Choroid plexus epithelial cell (primary cell): ENCODE results near the gene FGFR4.
A peak's percentile ranks its signal among the peaks of the same experiment; 100 is the strongest.

Experiments used
- DNase-seq: peaks from one replicate; pipeline ENCODE4 v3.0.0-alpha.2; 2010; ENCODE audit warnings: low read depth
- H3K4me3 ChIP-seq: 2 replicates; pipeline ENCODE4 v1.5.1; 2011; ENCODE audit warnings: low read depth, mild to moderate bottlenecking, control low read depth, low read length, moderate library complexity
- CTCF ChIP-seq: conservative IDR thresholded peaks from 2 replicates; pipeline ENCODE4 v1.5.1; 2011; ENCODE audit warnings: low read depth, mild to moderate bottlenecking, control low read depth, inconsistent platforms, low read length, moderate library complexity

The FGFR4 gene

GRCh38 chr5:177092178-177093081, 5.7 kb downstream of the FGFR4 start:
- no peak for TF ChIP-seq CTCF
- no peak overlapping the region for H3K4me3 ChIP-seq
- no peak for DNase-seq

- DNase-seq = no peak
- no peak overlapping the region for H3K4me3 ChIP-seq
- no peak for TF ChIP-seq CTCF
These were observed 6.5 kb downstream of the FGFR4 start for GRCh38 chr5:177093082-177093712.

- no peak for DNase-seq
- H3K4me3 ChIP-seq = no peak overlapping the region
- TF ChIP-seq CTCF = no peak
These were observed 7.1 kb downstream of the FGFR4 start for GRCh38 chr5:177093803-177094202.

DNA sequence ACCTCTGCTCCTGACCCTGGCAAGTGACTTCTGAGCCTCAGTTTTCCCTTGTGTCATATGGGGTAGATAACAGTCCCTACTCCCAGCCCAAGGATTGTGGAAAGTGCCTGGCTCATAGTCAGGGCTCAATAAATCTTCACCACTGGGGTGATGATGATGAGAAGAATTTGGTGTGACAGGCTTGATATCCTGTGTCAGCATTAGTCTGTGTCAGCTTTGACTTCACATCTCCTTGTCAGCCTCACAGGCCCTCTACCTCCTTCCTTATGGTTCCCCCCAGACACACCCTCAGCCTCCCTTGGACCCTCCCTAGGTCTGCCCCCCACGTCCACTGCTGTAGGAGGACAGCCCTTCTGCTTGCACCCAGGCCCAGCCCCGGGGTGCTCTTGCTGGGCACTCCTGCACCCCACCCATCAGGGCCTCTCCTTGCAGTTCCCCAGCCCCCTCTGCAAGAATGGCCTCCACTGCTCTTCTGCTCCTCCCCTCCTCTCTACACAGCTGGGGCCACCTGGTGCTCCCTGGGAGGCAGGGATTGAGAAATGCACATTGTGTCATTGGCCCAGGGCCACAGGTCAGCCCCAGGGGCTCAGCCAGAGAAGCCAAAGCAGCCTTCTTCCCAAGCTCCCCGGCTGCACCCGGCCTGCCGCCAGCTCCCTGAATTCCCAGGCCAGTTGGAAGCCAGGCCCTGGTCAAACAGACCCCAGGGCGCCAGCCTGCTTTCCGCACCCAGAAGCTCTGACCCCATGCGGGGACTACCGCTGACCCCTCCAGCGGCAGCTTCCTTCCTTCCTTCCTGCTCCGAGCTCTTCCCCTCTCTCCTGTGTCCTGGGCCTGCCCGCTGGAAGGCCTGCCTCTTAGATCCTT, 7.7 kb downstream of the FGFR4 start:
- no peak overlapping the region for H3K4me3 ChIP-seq
- peak; percentile 90 for DNase-seq
- TF ChIP-seq CTCF = no peak

GRCh38 chr5:177095088-177095669, 8.5 kb downstream of the FGFR4 start:
- TF ChIP-seq CTCF = no peak
- H3K4me3 ChIP-seq = no peak overlapping the region
- no peak for DNase-seq

DNA sequence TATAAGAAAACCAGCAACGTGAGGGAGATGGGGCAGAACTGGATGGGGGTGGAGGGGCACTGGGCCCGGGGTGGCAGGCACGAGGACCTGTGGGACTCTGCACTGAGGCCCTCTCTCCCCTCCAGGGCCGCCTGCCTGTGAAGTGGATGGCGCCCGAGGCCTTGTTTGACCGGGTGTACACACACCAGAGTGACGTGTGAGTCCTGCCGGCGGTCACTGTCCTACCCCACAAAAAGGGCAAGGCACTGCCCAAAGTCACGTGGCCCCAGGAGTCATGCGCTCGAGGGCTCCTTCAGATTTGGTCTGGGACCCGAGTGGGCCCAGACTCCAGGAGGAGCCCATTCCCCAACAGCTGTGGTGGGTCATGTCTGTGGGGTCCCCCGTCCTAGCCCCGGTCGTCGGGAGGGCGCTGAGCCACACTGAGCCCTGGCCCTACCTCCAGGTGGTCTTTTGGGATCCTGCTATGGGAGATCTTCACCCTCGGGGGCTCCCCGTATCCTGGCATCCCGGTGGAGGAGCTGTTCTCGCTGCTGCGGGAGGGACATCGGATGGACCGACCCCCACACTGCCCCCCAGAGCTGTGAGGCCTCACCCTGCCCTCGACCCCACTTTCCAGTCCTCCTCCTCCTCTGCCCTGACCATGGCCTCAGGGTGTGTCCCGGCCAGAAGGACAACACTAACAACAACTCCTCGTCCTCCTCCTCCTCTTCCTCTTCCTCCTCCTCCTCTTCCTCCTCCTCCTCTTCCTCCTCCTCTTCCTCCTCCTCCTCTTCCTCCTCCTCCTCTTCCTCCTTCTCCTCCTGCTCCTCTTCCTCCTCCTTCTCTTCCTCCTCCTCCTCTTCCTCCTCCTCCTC, 9.7 kb downstream of the FGFR4 start:
- H3K4me3 ChIP-seq = no peak overlapping the region
- TF ChIP-seq CTCF = no peak
- DNase-seq = no peak
